Stimulated activated CD4-positive, alpha-beta T cell treated with anti-CD3 and anti-CD28 coated beads, Interleukin-15, amount 100 ng/mL, for 24 hours (primary cell): ENCODE measurements around the gene RECQL5.
A peak's percentile ranks its signal among the peaks of the same experiment; 100 is the strongest.
"Not testable (repeated sequence)": the region's sequence is repeated elsewhere in the genome, so short reads cannot be mapped to it uniquely, and the experiment has no call there.

Experiments
- DNase-seq: peaks from one replicate; pipeline ENCODE4 v3.0.0-alpha.2; 2020

RECQL5 gene

GRCh38 chr17:75612906-75613626 lies 53.9 kb downstream of the RECQL5 start:
- no peak for DNase-seq

GRCh38 chr17:75611851-75612429 lies 55.0 kb downstream of the RECQL5 start:
- no peak for DNase-seq

GRCh38 chr17:75610103-75610984 lies 56.6 kb downstream of the RECQL5 start:
- DNase-seq = no peak

GRCh38 chr17:75607086-75607485 lies 59.9 kb downstream of the RECQL5 start:
- DNase-seq = no peak

- DNase-seq = no peak
These were observed 61.2 kb downstream of the RECQL5 start for GRCh38 chr17:75605790-75606189.

- DNase-seq = no peak
These were observed 62.8 kb downstream of the RECQL5 start for GRCh38 chr17:75604034-75604695.

- DNase-seq = no peak
These were observed 63.8 kb downstream of the RECQL5 start for GRCh38 chr17:75603123-75603522.

GRCh38 chr17:75602644-75603043 lies 64.3 kb downstream of the RECQL5 start:
- DNase-seq = no peak

GRCh38 chr17:75601057-75601987 lies 65.6 kb downstream of the RECQL5 start:
- DNase-seq = peak; percentile 75

GRCh38 chr17:75596320-75597087 lies 70.5 kb downstream of the RECQL5 start:
- no peak for DNase-seq

GRCh38 chr17:75595920-75596313 lies 71.0 kb downstream of the RECQL5 start:
- no peak for DNase-seq

GRCh38 chr17:75595284-75595919 lies 71.6 kb downstream of the RECQL5 start:
- DNase-seq = no peak

- DNase-seq = no peak
These were observed 72.3 kb downstream of the RECQL5 start for GRCh38 chr17:75594499-75595283.

- not testable (repeated sequence) for DNase-seq
These were observed 73.5 kb downstream of the RECQL5 start for GRCh38 chr17:75593430-75593829.

GRCh38 chr17:75592348-75593020 lies 74.5 kb downstream of the RECQL5 start:
- DNase-seq = no peak

GRCh38 chr17:75591722-75592302 lies 75.1 kb downstream of the RECQL5 start:
- DNase-seq = no peak

- DNase-seq = no peak
These were observed 75.9 kb downstream of the RECQL5 start for GRCh38 chr17:75590849-75591721.

GRCh38 chr17:75590314-75590761 lies 76.6 kb downstream of the RECQL5 start:
- DNase-seq = no peak
